Neural cell (in vitro differentiated cells): ENCODE measurements around the gene MSL2. TPM values are rescaled to one million over a fixed set of nuclear protein-coding genes. Genes with fewer than 3 reads are reported as not detected.
A peak's percentile ranks its signal among the peaks of the same experiment; 100 is the strongest.

Experiments
- H2AFZ ChIP-seq: fragments of 200-600, 300-800 bp; sonication (generic), shearing (Covaris generic); 2 replicates; pipeline ENCODE4 v1.6.0; 2014; ENCODE audit warnings: low read depth, mild to moderate bottlenecking, antibody characterized with exemption, low read length, moderate library complexity
- H3F3A ChIP-seq: fragments of 200-600 bp; shearing (Covaris generic); 2 replicates; pipeline ENCODE4 v1.6.1; 2016; ENCODE audit warnings: mild to moderate bottlenecking, moderate library complexity, mixed read lengths, antibody characterized with exemption, low read length; ENCODE audit not compliant: insufficient read depth, poor library complexity, severe bottlenecking
- H3K27ac ChIP-seq: fragments of 200-600, 300-800 bp; sonication (generic), shearing (Covaris generic); 2 replicates; pipeline ENCODE4 v1.5.1; 2014; ENCODE audit warnings: mild to moderate bottlenecking, low read length, moderate library complexity
- H3K27me3 ChIP-seq: fragments of 300-800, 200-600 bp; sonication (generic), shearing (Covaris generic); 2 replicates; pipeline ENCODE4 v1.6.0; 2014; ENCODE audit warnings: mild to moderate bottlenecking, low read depth, low read length, moderate library complexity; ENCODE audit not compliant: insufficient read depth
- H3K36me3 ChIP-seq: fragments of 300-800, 200-600 bp; sonication (generic), shearing (Covaris generic); 2 replicates; pipeline ENCODE4 v1.5.1; 2014; ENCODE audit warnings: mild to moderate bottlenecking, antibody characterized with exemption, low read length, moderate library complexity; ENCODE audit not compliant: insufficient read depth
- H3K4me2 ChIP-seq: fragments of 300-800, 200-600 bp; sonication (generic), shearing (Covaris generic); 2 replicates; pipeline ENCODE4 v1.6.0; 2014; ENCODE audit warnings: mild to moderate bottlenecking, low read length
- H3K4me3 ChIP-seq: fragments of 300-800, 200-600 bp; sonication (generic), shearing (Covaris generic); 2 replicates; pipeline ENCODE4 v1.5.1; 2014; ENCODE audit warnings: mild to moderate bottlenecking, low read length, moderate library complexity
- H3K79me2 ChIP-seq: fragments of 200-600 bp; shearing (Covaris generic); replicated peaks from 2 replicates; pipeline ENCODE4 v1.6.0; 2014; ENCODE audit warnings: mild to moderate bottlenecking, low read length, moderate library complexity; ENCODE audit not compliant: insufficient read depth
- H3K9ac ChIP-seq: fragments of 300-800, 200-600 bp; sonication (generic), shearing (Covaris generic); 2 replicates; pipeline ENCODE4 v1.6.1; 2016; ENCODE audit warnings: mild to moderate bottlenecking, low read length, mixed read lengths
- H3K9me2 ChIP-seq: fragments of 200-600 bp; shearing (Covaris generic); 2 replicates; pipeline ENCODE4 v1.6.1; 2016; ENCODE audit warnings: mild to moderate bottlenecking, low read length, mixed read lengths; ENCODE audit not compliant: insufficient read depth
- H3K9me3 ChIP-seq: fragments of 200-600, 300-800 bp; sonication (generic), shearing (Covaris generic); 2 replicates; pipeline ENCODE4 v1.6.1; 2016; ENCODE audit warnings: mild to moderate bottlenecking, mixed run types, low read length, moderate library complexity, mixed read lengths
- H4K20me1 ChIP-seq: fragments of 200-600 bp; shearing (Covaris generic); 2 replicates; pipeline ENCODE4 v1.6.1; 2016; ENCODE audit warnings: mild to moderate bottlenecking, mixed run types; ENCODE audit not compliant: insufficient read depth
- CTCF ChIP-seq: fragments of 450-650 bp; IDR thresholded peaks from 2 replicates; pipeline ENCODE4 v1.5.1; 2014; ENCODE audit warnings: antibody characterized with exemption, mild to moderate bottlenecking, moderate library complexity; ENCODE audit not compliant: poor library complexity, severe bottlenecking
- EP300 ChIP-seq: fragments of 450-650 bp; conservative IDR thresholded peaks from 2 replicates; pipeline ENCODE4 v1.6.1; 2014; ENCODE audit warnings: antibody characterized with exemption, mild to moderate bottlenecking, moderate library complexity; ENCODE audit not compliant: poor library complexity, severe bottlenecking
- EZH2 ChIP-seq: fragments of 200-600, 300-800 bp; shearing (Covaris generic), sonication (generic); IDR thresholded peaks from 2 replicates; pipeline ENCODE4 v1.6.1; 2014; ENCODE audit warnings: antibody characterized with exemption, low read length, borderline replicate concordance, mild to moderate bottlenecking; ENCODE audit not compliant: insufficient read depth, poor library complexity, severe bottlenecking
- MXI1 ChIP-seq: fragments of 450-650 bp; conservative IDR thresholded peaks from 2 replicates; pipeline ENCODE4 v1.6.1; 2014; ENCODE audit warnings: antibody characterized with exemption, mild to moderate bottlenecking; ENCODE audit not compliant: poor library complexity, severe bottlenecking
- POLR2AphosphoS5 ChIP-seq: IDR thresholded peaks from 2 replicates; pipeline ENCODE4 v1.6.1; 2012
- RAD21 ChIP-seq: fragments of 450-650 bp; conservative IDR thresholded peaks from 2 replicates; pipeline ENCODE4 v1.6.1; 2014; ENCODE audit warnings: antibody characterized with exemption, mild to moderate bottlenecking, moderate library complexity
- REST ChIP-seq: IDR thresholded peaks from 2 replicates; pipeline ENCODE4 v1.6.1; 2012; ENCODE audit warnings: borderline replicate concordance
- SMC3 ChIP-seq: fragments of 450-650 bp; conservative IDR thresholded peaks from 2 replicates; pipeline ENCODE4 v1.6.1; 2014; ENCODE audit warnings: antibody characterized with exemption, mild to moderate bottlenecking, moderate library complexity; ENCODE audit not compliant: poor library complexity
- TAF1 ChIP-seq: IDR thresholded peaks from 2 replicates; pipeline ENCODE4 v1.6.1; 2012; ENCODE audit warnings: low read depth
- polyA plus RNA-seq: library from polyadenylated mRNA; depleted of rRNA; stranded (reverse); fragments of >200 nt; gene quantifications from 2 replicates; pipeline ENCODE4 v1.2.3, GENCODE V29; 2014

MSL2 gene
- polyA plus RNA-seq, 1 donor from 2014 or later: 12.8 TPM

GRCh38 chr3:136197159-136197793 lies 1.1 kb upstream of the MSL2 start:
- no peaks in the 10 kb centered on the region for H3K36me3 ChIP-seq
- H3F3A ChIP-seq: peaks cover 8% of the 10 kb centered on the region
- no peaks in the 10 kb centered on the region for H3K27me3 ChIP-seq
- peak overlapping the region; percentile 93 for H3K4me3 ChIP-seq
- TF ChIP-seq REST (no peak), CTCF (no peak), EP300 (no peak), RAD21 (no peak), TAF1 (no peak), POLR2AphosphoS5 (no peak), EZH2 (no peak), SMC3 (no peak), MXI1 (no peak)
- no peaks in the 10 kb centered on the region for H3K9me2 ChIP-seq
- peaks cover 32% of the 10 kb centered on the region for H3K79me2 ChIP-seq
- peaks cover 31% of the 10 kb centered on the region for H4K20me1 ChIP-seq
- peak overlapping the region; percentile 86 for H2AFZ ChIP-seq
- H3K9ac ChIP-seq: peak overlapping the region; percentile 91
- peak overlapping the region; percentile 61 for H3K4me2 ChIP-seq
- H3K27ac ChIP-seq: peak overlapping the region; percentile 96
- H3K9me3 ChIP-seq: no peaks in the 10 kb centered on the region

GRCh38 chr3:136196401-136197158 lies 445 bp upstream of the MSL2 start:
- Histone ChIP-seq H3K9me2 (no peaks in the 10 kb centered on the region), H4K20me1 (peaks cover 31% of the 10 kb centered on the region), H3K4me2 (peak overlapping the region; percentile 61), H3K36me3 (no peaks in the 10 kb centered on the region), H3K9me3 (no peaks in the 10 kb centered on the region), H3F3A (peaks cover 8% of the 10 kb centered on the region), H3K27ac (peak overlapping the region; percentile 96), H3K79me2 (peaks cover 39% of the 10 kb centered on the region), H3K9ac (peak overlapping the region; percentile 91), H3K27me3 (no peaks in the 10 kb centered on the region), H3K4me3 (peak overlapping the region; percentile 93), H2AFZ (peak overlapping the region; percentile 86)
- TF ChIP-seq POLR2AphosphoS5 (peak; percentile 88), REST (peak; percentile 94), MXI1 (peak; percentile 97), CTCF (no peak), SMC3 (peak; percentile 63), RAD21 (peak; percentile 41), EZH2 (no peak), TAF1 (peak; percentile 93), EP300 (peak; percentile 71)
